Left lung (tissue), 10 donors: Measurements from ENCODE around the gene CYP19A1. TPM values are rescaled to one million over a fixed set of nuclear protein-coding genes. Genes with fewer than 3 reads are reported as not detected.

Experiments
- ATAC-seq: fragments of 200-7000 bp; cut with Tn5 transposase; one replicate; pipeline ENCODE4 v1.9.1; 2020; ENCODE audit warnings: moderate library complexity
- DNase-seq, 4 donors: peaks; one replicate each; pipeline ENCODE4 v3.0.0-alpha.2; 2013 to 2020
- H3K27ac ChIP-seq, 2 donors: fragments of 200-600 bp; sonication (generic) in 1 of 2; one replicate each; pipeline versions ENCODE4 v1.5.0 to v1.8.0; 2020 to 2021
- H3K27me3 ChIP-seq, 2 donors: fragments of 200-600 bp; sonication (generic) in 1 of 2; one replicate each; pipeline versions ENCODE4 v1.5.0 to v1.8.0; 2020 to 2021
- H3K36me3 ChIP-seq, 2 donors: fragments of 200-600 bp; sonication (generic) in 1 of 2; one replicate each; pipeline versions ENCODE4 v1.5.0 to v1.8.0; 2020 to 2021
- H3K4me1 ChIP-seq, 2 donors: fragments of 200-600 bp; one replicate each; pipeline ENCODE4 v1.8.0; 2021
- H3K4me3 ChIP-seq, 2 donors: fragments of 200-600 bp; sonication (generic) in 1 of 2; one replicate each; pipeline versions ENCODE4 v1.5.0 to v1.8.0; 2020 to 2021; ENCODE audit warnings: mild to moderate bottlenecking in 1 of 2
- H3K9me3 ChIP-seq, 2 donors: fragments of 200-600 bp; sonication (generic) in 1 of 2; one replicate each; pipeline versions ENCODE4 v1.5.0 to v1.8.0; 2020 to 2021
- CTCF ChIP-seq, 2 donors: fragments of 200-600 bp; sonication (generic) in 1 of 2; IDR thresholded peaks; one replicate each; pipeline versions ENCODE4 v1.5.0 to v1.8.0; 2021; ENCODE audit warnings: antibody characterized with exemption in 2 of 2
- intact Hi-C, 2 donors: fragments of 100-400 bp; cut with DNase I; formaldehyde crosslinking; loops; one replicate each; pipeline versions ENCODE4 v1.11.2 to v1.14.2; 2022
- polyA plus RNA-seq, 6 donors: library from polyadenylated mRNA; unstranded; fragments of 120-200 nt; gene quantifications; one replicate each; pipeline ENCODE4 v1.2.1, GENCODE V29; 2013; ENCODE audit not compliant: insufficient read length in 6 of 6
- total RNA-seq, 2 donors: library from RNA; stranded (reverse); fragmentation: NEBNext Ultra II Directional; extraction: Animal tissue kit (Norgen Biotek cat#: 25700); gene quantifications; one replicate each; pipeline ENCODE4 v1.2.1, GENCODE V29; 2021
- donor health status: DM: no; HTN: yes; CAD: no.
- donor health status: DM: no; HTN: no; CAD: no.

CYP19A1 gene
- total and polyA plus RNA-seq, 8 donors: 0.13 to 7.1 (median 0.47) TPM; not detected in 2

- Histone ChIP-seq H3K9me3 (no peaks in the 10 kb centered on the region), H3K27ac (no peak overlapping the region), H3K27me3 (no peaks in the 10 kb centered on the region), H3K36me3 (no peaks in the 10 kb centered on the region), H3K4me1 (peaks cover 8 to 35% of the 10 kb centered on the region in 2 donors), H3K4me3 (no peak overlapping the region)
- no peak for DNase-seq
- intact Hi-C loops: no loop called here
- ATAC-seq: no peak
- TF ChIP-seq CTCF (IDR thresholded peaks at IDR 0.05): no peak
Observed at GRCh38 chr15:51226576-51227210, 111.7 kb downstream of the CYP19A1 start.

- DNase-seq: no peak
- ATAC-seq: no peak
Observed at GRCh38 chr15:51224428-51224827, 114.0 kb downstream of the CYP19A1 start.

GRCh38 chr15:51223771-51224229, 114.6 kb downstream of the CYP19A1 start:
- DNase-seq (no peak), ATAC-seq (peak; percentile 78)
- no peak overlapping the region for H3K4me3 ChIP-seq
- no peaks in the 10 kb centered on the region for H3K9me3 ChIP-seq
- H3K4me1 ChIP-seq: peaks cover 8 to 33% of the 10 kb centered on the region in 2 donors
- peak overlapping the region in 1 of 2 donors; percentile 47 for H3K27ac ChIP-seq
- intact Hi-C loops: no loop called here
- H3K36me3 ChIP-seq: no peaks in the 10 kb centered on the region
- no peak for TF ChIP-seq CTCF (IDR thresholded peaks at IDR 0.05)
- H3K27me3 ChIP-seq: no peaks in the 10 kb centered on the region

More at GRCh38 chr15:51224428-51224827, 114.0 kb downstream of the CYP19A1 start:
- no peak for TF ChIP-seq CTCF (IDR thresholded peaks at IDR 0.05)
- no peaks in the 10 kb centered on the region for H3K36me3 ChIP-seq
- no peaks in the 10 kb centered on the region for H3K9me3 ChIP-seq
- no peak overlapping the region for H3K4me3 ChIP-seq
- peaks cover 8 to 35% of the 10 kb centered on the region in 2 donors for H3K4me1 ChIP-seq
- no peaks in the 10 kb centered on the region for H3K27me3 ChIP-seq
- intact Hi-C loops: no loop called here
- peak overlapping the region in 1 of 2 donors; percentile 47 for H3K27ac ChIP-seq

- no peak overlapping the region for H3K4me3 ChIP-seq
Observed at GRCh38 chr15:51218299-51218938, 120.0 kb downstream of the CYP19A1 start.

More at GRCh38 chr15:51218299-51218938, 120.0 kb downstream of the CYP19A1 start:
- no peak for TF ChIP-seq CTCF (IDR thresholded peaks at IDR 0.05)
- DNase-seq: no peak
- ATAC-seq: no peak
- Histone ChIP-seq H3K27ac (no peak overlapping the region), H3K4me1 (no peaks in the 10 kb centered on the region), H3K9me3 (no peaks in the 10 kb centered on the region), H3K27me3 (peaks cover 0 to 6% of the 10 kb centered on the region in 2 donors), H3K36me3 (no peaks in the 10 kb centered on the region)
- intact Hi-C loops: no loop called here
